GM21723 (cell line): ENCODE results near the gene RHBDL1.
A peak's percentile ranks its signal among the peaks of the same experiment; 100 is the strongest.

ENCODE experiments used
- ATAC-seq: cut with Tn5 transposase; IDR thresholded peaks from one replicate; pipeline ENCODE4 v1.9.1; 2021; ENCODE audit warnings: mild to moderate bottlenecking, moderate library complexity; ENCODE audit not compliant: unreplicated experiment

The RHBDL1 gene

DNA sequence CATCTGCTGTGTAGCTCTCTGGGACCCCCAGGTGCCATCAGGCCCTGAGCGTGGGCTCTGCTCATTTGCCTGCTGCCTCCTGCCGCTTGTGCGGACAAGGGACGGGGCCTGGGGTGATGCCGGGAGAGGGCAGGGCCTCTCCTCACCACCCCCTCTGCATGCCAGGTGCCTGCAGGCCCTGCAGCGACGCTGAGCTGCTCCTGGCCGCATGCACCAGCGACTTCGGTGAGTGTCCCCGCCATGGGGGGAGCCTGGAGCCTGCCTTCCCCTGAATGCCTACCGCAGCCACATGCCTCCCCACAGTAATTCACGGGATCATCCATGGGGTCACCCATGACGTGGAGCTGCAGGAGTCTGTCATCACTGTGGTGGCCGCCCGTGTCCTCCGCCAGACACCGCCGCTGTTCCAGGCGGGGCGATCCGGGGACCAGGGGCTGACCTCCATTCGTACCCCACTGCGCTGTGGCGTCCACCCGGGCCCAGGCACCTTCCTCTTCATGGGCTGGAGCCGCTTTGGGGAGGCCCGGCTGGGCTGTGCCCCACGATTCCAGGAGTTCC is 41.4 kb downstream of the RHBDL1 start:
- ATAC-seq, result no peak

DNA sequence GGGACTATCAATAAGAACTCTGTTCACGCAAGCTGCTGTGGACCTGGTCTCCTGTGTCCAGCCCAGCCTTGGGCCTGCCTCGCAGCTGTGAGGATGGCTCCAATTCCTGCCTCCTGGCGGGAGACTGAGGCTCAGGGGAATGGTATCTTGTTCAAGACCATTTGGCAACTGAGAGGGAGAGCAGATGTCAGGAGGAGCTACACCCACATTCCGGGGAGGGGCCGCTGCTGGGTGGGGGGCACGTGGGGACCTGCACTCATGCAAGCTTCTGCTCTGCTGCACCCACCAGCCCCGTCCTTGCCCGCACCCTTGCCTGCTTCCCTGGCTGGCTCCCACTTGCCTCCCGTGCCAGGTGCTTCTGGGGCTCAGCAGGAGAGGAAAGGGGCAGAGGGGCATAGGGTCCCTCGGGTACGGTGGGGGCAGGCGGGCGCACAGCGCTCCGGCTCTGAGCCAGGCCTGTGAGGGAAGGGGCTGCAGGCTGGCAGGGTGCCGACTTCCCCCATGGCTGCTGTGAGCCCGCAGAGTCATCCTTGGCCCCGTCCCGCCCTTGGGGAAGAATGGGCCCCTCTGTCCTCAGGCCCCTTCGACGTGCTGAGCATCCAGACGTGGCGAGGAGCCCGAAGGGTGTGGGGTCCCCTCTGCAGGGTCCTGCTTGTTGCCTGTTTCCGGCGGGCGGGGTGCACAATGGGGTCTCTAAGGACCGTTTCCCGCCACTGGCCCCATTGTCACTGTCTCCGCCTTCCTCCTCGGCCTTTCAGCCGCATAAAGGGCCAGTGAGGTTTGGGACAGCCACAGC is 42.2 kb downstream of the RHBDL1 start:
- no peak for ATAC-seq

DNA sequence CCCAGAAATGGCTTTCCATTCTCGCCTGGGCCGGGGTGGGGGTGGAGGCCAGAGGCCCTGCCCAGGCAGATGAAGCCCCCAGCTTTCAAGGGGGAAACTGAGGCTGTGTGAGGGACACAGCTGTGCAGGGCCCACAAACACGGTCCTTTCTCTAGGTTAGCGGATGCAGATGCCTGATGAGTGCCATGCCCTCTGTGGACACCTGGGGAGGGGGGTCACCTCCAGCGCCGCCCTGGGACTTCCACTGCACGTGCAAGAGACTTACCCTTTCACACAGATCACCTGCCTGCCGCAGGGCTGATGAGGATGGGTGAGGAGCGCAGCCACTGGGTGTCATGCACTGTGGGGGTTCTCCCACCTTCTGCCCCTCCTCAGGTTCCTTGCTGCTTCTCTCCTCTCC is 42.9 kb downstream of the RHBDL1 start:
- ATAC-seq, result no peak

DNA sequence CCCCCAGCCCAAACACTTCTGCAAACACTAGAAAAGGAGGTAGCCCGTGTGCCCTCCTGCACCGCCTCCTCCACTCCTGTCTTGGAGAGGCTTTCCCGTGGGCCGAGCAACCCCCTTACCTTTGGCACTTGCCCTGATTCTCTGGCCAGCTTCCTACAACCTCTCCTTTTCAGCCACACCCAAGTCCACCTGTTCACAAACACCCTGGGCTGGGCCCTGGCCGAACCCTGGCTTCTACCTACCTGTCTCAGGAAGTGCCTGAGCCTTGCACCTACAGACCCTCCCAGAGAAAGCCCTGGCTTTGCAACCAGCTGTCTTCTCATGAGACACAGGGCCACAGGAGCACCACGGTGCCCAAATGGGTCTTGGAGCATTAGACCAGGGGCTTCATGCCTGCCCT is 43.5 kb downstream of the RHBDL1 start:
- ATAC-seq, result no peak

DNA sequence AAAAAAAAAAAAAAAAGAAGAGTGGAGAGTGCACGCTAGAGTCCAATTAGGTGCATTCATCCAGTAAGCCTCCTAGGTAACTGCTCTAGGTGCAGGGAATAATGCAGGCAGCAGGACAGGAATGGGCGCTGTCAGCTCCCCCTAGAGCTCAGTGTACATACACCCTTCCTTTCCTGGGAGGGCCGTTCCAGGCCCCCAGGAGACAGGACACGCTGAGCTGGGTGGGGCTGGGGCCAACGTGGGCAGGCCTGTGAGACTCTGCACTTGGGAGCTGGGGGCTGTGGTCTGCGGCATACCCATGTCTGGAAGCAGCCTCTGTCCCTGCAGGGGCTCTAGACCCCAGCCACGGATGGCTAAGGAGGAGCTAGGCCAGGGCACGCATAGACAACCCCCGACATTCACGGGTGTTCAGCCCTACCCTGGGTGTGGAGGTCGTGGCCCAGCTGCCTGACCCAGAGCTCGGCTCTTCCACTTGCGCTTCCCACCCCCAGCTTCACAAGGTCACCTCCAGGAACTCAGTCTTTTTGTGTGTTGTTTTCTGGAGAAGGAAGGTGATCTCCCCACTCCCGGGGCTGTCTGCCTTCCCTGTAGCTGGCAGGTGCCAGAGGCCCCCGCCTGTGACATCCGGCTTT is 44.5 kb downstream of the RHBDL1 start:
- no peak for ATAC-seq

DNA sequence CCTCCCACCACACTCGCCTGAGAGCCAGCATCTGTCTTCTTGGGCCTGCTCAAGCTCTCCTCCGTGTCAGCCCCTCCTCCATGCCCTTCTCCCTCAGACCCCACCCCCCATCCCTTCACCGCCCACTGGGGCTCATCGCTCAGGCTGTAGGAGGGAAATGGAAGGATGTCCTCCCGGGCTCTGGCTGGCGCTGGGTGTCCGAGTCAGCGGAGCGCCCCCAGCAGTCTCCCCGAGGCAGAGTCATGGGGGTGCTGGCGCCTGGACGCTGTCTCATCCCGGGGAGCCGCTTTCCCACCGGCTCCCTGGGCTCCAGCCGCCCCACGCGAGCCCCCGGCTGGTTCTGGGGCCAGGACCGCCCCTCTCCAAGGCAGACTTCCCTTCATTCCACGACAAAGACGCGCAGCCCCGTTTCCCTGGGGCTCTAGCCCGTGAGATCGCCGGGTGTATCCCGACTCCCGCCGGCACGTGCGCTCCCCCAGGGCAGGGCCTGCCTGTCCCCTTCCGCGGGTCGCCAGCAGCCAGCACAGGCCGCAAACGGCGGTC is 45.0 kb downstream of the RHBDL1 start:
- peak; percentile 21 for ATAC-seq

DNA sequence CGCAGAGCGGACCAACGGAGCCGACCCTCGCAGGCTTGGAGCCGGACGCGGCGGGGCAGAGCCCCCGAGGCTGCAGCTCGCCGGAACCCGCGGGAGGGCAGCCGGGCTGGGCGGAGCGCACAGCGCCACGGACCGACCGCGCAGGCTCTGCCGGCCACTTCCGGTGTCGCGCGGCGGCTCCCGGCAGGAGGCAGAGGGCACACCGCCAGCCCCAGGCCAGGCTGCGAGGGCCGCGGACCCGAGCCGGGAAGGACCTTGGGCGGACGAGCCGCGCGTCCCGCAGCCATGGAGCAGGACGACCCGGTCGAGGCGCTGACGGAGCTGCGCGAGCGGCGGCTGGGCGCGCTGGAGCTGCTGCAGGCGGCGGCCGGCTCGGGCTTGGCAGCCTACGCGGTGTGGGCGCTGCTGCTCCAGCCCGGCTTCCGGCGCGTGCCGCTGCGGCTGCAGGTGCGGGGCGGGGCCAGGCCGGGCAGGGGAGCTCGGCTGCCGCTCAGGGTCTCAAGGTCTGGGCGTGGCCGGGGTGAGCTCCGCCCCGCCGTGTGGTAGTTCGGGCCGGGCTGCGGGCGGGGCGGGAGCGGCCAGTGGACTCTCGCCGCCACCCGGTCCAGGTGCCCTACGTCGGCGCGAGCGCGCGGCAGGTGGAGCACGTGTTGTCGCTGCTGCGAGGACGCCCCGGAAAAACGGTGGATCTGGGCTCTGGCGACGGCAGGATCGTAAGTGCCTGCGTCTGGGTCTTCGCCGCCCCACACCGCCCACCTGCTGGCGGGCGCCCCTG is 45.7 kb downstream of the RHBDL1 start, which contains the start of gene ANTKMT:
Gene ANTKMT (plus strand): TSS at position 157 of the 775 bp plus-strand sequence. CDS start 129 bp downstream, at position 286.
- peak; percentile 55 for ATAC-seq

DNA sequence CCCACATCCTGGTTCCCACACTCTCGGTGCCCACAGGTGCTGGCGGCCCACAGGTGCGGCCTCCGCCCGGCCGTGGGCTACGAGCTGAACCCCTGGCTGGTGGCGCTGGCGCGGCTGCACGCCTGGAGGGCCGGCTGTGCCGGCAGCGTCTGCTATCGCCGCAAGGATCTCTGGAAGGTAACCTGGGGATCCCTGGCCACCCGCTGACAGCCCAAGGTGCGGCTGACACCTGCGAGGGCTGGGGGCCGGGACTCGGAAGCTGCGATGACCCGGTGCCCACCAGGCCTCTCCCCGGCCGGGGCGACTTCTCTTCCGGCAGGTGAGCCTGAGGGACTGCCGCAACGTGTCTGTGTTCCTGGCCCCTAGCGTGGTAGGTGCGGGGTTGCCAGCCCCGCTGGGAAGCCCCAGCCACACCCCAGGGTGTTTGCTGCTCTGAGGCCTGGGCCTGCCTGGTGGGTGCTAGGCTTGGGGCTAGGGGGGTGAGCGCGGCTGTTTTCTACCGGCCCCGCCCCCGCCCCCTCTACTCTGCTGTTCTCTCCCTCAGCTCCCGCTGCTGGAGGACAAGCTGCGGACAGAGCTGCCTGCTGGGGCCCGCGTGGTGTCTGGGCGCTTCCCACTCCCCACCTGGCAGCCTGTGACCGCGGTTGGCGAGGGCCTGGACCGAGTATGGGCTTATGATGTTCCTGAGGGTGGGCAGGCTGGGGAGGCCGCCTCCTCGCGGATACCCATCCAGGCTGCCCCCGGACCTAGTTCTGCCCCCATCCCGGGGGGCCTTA is 46.5 kb downstream of the RHBDL1 start:
- ATAC-seq, result no peak

DNA sequence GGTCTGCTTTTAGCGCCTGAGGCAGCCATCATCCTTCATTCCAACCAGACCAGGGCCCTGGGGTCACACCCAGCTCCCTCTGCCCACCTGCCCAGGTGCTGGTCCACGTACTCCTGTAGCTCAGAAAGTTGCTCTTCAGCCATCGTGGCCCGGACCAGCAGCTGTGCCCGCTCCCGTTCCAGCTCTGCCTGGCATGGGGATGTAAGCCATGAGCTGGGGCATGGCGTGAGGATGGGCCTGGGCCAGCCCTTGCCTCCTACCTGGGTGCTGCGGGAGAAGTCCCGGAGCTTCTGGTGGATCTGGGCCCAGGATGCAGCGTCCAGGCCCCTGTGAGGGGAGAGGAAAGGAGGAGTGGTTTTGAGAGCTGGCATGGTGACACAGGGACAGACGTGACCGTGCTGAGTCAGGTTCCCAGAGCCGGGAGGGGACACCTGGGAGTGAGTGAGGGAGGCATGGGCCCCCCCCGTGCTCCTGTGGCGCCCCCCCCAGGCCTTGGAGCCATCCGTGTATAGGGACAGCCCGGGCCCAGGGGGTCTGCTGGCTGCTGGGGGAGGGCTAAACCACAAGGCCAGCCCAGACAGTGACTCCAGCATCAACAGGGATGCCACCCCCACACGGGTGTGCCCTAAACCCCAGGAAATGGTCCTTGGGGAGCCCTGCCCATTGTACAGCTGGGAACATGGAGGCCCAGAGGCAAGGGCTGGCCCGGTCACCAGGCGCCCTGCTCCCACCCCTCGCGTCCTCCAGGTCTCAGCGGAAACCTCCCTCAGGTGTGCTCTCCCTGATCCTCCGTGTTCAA is 47.6 kb downstream of the RHBDL1 start:
- ATAC-seq, result no peak

DNA sequence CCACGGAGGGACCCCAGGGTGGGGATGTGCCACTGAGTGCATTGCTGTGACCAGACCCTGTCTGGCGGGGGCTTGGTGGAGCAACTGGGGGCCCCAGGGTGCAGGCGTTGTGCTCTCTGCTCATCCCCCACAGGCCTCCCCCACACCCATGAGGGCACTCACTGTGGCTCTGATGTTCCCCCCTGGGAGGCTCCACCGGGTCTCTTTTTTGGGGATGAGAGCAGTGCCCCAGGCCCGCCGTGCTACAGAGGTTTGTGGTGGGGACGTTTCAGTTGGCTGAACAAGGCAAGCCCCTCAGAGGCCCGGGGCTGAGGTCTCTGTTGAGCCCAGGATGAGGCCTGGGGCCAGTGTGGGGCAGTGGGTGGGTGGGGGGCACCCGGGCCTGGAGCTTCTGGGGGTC is 48.2 kb downstream of the RHBDL1 start:
- no peak for ATAC-seq

DNA sequence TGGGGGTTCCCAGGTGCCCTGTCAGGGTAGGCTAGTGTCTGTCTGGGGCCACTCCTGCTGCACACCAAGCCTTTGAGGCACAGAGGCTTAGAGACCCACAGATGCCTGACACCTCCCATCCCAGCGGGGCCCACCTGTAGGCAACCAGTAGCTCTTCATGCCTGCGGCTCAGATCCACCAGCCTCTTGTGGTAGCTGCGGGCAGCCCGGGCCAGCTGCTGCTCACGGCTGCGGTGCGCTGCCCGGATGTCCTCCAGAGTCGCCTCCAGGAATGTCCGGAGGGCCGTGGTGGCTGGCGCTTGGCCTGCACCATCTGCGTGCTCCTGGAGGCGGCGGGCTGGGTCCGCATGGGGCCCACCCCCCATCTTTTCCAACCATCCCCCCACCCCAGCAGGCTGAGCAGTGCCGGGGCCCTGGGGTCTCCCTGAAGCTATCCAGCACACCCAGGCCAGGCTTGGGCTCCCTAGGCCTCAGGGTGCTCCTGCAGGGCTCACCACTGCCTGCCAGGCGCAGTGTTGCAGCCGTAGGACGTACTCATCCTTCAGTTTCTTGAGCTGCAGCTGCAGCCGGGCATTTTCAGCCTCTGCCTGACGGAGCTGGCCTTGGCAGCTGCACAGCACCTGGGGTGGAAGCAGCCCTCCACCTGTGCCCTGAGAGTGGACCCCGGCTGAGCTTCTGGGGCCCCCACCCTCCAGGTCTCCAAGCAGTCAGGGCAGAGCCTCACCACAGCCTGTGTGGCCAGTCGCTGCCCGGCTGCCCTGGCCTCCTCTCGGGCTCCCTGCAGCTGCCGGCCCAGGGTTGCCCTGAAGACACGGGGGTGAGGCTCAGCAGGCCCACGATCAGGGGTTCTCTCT is 48.9 kb downstream of the RHBDL1 start:
- ATAC-seq, result no peak

DNA sequence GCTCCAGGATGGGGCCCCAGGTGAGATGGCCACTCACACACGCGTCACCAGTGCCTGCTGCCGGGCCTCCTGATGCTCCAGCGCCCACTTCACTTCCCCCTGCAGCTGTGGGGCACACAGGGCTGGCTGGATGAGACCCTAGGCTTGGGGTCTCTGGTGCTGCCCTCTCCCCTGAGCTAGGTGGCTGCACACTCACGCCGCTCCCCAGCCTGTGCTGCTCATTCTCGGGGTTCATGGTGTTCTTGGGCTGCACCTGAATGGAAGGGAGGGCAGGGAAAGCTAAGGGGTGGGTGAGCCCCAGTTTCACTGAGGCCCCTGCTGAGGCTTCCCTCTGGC is 49.5 kb downstream of the RHBDL1 start:
- ATAC-seq, result no peak

DNA sequence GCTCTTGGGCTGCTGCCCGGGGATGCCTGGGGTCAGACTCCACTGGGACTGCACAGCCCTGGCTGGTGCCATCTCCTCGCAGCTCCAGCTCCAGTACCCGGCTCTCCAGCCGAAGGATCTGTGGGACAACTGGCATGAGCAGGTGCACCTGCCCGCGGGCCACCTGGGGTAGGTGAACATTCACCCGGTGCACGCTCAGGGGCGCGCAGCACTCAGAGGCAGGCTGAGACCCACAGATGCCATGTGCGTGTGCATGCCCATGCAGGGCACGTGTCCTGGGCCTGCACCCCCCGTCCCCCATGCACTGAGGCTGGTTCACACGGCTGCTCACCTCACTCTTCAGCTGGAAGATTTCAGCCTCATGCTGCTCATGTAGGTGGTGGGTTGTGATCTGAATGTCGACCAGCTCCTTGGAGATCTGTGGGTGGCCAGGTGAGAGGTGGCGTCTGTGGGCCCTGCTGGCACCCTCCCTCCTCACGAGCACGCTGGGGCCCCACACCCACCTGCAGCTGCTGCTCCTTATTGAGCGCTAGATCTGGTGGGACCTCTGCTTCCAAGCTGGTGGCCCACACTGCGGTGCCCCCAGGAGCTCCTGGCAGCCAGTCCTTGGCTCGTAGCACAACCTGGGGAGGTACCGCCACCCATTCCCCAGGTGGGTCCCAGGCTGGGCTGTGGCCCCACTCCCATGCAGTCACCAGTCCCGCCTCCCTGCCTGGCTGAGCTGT is 50.2 kb downstream of the RHBDL1 start:
- no peak for ATAC-seq

DNA sequence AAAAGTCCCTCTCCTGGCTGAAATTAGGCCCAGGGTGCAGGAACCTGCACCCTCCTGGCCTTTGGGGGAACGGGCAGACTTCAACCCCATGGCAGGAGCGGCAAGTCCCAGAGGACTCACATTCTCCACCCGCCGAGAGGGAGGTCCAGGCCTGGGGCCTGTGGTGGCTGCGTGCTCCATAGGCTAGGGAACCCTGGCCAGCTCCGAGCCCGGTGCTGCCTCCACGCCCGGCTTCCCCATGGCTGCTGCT is 50.6 kb downstream of the RHBDL1 start:
- ATAC-seq, result no peak

DNA sequence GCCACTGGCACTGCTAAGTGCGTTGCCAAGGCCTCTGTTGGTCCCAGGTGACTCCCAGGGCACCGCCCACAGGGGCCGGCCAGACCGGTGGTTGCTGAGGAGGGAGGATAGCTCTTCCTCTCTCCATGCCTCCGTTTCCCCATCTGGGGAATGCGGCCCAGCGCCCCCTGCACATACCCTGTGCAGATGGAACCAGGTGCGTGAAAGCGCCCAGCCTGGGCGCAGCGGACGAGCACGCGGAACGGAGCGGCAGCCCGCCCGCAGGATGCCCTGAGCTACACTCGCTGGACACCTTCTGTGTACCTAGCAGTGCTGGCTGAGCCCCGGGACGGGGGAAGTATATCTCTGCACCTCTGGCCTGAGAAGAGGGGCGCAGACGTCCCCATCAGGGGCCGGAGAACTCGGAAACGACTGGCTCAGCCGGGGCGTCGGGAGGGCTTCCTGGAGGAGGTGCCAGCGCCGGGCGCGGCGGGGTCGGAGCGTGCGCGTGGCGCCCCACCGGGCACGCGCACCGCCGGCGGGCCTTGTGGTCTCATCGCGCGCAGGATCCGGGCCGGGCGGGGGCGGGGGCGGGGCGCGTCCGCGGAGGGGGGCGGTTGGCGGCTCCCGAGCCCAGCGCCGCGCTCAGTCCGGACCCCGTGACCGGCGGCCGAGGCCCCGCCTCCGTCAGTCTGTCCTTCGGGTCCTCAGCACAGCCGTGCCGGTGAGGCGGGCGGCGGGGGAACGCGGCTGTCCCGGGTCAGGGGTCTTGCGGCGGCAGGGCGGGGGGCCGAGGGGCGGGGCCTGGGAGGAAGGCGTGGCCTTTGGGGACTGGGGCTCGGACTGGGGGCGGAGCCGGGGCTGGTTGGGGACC is 51.2 kb downstream of the RHBDL1 start, which contains the start of the genes CCDC78 and HAGHL:
Gene CCDC78 (minus strand): TSS at position 6 of the 853 bp plus-strand sequence. CDS start 76 bp downstream, outside the sequence.
Gene HAGHL (plus strand): TSS at position 669 of the 853 bp plus-strand sequence. CDS start 404 bp downstream, outside the sequence.
- no peak for ATAC-seq

DNA sequence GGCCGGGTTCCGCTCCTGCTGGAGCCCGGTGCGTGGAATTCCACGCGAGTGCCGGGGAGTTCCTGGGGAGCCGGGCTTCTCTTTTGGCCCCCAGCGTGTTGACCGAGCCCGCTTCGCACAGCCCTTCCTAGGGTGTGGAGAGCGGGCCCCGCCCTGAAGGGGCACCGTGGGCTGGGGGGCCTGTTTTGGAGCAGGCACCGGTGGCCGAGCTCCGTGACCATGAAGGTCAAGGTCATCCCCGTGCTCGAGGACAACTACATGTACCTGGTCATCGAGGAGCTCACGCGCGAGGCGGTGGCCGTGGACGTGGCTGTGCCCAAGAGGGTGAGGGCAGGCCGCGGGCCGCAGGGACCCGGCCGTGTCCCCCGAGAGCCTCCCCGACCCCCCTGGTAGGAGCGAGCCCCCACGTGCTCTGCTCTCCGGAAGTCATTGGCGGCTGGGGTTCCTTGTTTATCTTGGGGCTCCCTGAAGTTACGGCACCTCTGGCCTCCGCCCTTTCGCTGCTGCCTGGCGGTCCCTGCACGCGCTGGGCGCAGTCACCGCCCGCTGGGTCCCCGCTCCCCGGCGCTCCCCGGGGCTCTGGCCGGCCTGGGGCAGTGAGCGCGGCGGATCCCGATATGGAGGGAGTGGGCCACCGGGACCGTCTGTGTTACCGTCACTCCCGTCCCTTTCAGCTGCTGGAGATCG is 52.0 kb downstream of the RHBDL1 start:
- no peak for ATAC-seq
